HG03442 (cell line): ENCODE data around the gene NLGN2.

Experiments
- ATAC-seq: cut with Tn5 transposase; IDR thresholded peaks from one replicate; pipeline ENCODE4 v1.9.1; 2021; ENCODE audit warnings: mild to moderate bottlenecking, moderate library complexity; ENCODE audit not compliant: unreplicated experiment

Gene NLGN2

DNA sequence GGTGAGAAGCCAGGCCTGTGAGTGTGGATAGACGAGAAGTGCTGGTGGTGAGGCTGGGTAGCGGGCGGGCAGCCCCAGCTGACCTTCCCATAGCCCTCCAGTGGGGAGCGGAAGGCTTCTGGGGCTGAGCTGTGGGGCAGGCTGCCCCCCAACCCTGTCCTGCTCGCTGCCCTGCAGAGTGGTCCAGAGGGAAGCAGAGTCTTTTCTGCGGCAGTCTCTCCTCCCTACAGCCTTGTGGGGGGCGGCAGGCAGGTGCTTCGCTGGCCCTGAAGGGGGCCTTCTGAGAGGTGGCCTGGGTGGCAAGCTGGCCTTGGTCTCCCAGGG, 3.7 kb downstream of the NLGN2 start:
- ATAC-seq = no peak

DNA sequence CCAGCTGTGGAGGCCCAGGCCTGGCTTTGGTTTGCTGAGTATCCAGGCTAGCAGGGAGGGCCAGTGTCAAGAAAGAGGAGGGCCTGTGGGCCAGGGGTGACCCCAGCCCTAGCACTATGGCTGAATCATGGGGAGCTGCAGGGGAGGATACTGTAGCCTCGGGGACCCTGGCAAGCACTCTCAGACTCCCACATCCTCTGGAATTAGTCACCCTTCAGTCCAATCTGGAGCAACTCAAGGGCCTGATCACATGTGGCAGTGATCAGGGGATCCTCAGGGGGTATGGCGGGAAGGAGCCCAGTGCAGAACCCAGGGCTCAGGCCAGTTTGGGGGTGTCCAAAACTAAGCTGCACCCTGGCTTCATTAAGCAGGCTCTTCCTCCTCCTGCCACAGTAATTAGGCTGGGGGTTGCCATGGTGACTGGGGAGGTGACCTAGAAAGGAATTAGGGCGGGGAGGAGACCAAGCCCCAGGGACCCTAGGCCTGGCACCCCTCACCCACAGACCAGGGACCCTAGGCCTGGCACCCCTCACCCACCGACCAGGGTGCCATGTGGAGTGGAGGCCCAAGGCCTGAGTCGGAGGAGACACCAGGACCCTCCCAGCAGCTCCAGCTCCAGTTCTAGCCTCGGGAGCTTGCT, 5.8 kb downstream of the NLGN2 start:
- ATAC-seq = no peak

DNA sequence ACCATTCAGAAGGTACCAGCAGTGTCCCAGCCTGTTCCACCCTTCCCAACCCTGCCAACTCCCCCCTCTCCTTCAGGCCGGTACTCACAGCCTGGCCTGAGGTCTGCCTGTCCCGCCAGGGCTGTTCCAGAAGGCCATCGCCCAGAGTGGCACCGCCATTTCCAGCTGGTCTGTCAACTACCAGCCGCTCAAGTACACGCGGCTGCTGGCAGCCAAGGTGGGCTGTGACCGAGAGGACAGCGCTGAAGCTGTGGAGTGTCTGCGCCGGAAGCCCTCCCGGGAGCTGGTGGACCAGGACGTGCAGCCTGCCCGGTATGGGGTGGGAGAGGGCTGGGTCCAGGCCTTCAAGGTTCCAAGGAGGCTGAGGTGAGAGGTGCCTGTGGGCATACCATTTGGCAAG, 7.2 kb downstream of the NLGN2 start:
- ATAC-seq = no peak

DNA sequence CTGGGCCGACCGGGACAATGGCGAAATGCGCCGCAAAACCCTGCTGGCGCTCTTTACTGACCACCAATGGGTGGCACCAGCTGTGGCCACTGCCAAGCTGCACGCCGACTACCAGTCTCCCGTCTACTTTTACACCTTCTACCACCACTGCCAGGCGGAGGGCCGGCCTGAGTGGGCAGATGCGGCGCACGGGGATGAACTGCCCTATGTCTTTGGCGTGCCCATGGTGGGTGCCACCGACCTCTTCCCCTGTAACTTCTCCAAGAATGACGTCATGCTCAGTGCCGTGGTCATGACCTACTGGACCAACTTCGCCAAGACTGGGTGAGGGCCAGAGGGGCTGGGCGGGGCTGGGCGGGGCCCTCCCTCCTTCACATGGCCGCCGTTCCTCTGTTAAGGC, 8.1 kb downstream of the NLGN2 start:
- no peak for ATAC-seq

DNA sequence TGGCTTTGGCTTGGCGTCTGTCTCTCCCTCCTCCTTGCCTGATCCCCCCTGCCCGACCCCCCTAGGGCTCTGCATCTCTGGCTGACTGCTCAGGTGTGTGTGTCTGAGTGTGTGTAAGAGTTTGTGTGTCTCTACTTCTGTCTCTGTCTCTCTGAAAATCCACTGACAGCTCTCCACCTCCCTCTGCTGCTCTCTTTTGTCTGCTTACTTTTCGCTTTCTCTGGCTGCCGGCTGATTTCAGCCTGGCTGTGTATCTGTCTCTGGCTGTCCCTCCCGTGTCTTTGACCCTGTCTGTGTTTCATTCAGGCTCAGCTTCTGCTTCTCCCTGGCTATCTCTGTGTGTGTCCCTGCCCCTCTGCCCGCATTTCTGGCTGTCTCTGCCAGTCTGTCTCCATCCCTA, 8.7 kb downstream of the NLGN2 start:
- ATAC-seq = no peak

DNA sequence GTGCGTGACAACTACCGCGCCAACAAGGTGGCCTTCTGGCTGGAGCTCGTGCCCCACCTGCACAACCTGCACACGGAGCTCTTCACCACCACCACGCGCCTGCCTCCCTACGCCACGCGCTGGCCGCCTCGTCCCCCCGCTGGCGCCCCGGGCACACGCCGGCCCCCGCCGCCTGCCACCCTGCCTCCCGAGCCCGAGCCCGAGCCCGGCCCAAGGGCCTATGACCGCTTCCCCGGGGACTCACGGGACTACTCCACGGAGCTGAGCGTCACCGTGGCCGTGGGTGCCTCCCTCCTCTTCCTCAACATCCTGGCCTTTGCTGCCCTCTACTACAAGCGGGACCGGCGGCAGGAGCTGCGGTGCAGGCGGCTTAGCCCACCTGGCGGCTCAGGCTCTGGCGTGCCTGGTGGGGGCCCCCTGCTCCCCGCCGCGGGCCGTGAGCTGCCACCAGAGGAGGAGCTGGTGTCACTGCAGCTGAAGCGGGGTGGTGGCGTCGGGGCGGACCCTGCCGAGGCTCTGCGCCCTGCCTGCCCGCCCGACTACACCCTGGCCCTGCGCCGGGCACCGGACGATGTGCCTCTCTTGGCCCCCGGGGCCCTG, 9.5 kb downstream of the NLGN2 start:
- no peak for ATAC-seq

DNA sequence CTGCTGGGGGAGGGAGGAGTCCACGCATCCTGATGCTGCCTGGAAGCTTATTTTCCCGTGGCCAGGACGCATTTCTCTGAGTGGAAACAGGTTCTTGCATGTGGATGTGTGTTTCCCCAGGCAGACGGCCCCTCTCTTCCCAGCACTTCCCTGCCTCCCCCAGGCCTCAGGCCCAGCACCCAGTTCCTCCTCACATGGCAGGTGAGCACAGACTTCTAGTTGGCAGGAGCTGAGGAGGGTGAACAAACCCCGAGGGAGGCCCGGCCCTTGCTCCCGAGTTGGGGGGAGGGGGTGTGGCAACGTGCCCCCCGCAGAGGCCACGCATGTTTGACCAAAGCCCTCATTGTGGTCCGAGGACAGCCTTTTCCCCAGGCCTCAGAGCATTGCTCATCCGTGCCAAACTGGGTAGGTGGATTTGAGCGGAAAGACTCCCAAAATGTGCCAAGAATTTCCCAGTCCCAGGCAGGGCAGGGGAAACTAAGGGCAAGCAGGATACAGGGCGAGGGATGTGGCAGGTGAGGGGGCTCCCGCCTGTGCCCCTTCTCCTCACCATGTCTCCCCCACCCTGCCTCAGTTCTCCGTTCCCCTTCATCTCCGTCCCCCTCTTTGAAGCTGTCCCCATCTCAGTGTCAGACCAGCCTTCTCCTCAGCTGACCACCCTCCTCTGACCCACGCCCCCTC, 11.0 kb downstream of the NLGN2 start:
- no peak for ATAC-seq

DNA sequence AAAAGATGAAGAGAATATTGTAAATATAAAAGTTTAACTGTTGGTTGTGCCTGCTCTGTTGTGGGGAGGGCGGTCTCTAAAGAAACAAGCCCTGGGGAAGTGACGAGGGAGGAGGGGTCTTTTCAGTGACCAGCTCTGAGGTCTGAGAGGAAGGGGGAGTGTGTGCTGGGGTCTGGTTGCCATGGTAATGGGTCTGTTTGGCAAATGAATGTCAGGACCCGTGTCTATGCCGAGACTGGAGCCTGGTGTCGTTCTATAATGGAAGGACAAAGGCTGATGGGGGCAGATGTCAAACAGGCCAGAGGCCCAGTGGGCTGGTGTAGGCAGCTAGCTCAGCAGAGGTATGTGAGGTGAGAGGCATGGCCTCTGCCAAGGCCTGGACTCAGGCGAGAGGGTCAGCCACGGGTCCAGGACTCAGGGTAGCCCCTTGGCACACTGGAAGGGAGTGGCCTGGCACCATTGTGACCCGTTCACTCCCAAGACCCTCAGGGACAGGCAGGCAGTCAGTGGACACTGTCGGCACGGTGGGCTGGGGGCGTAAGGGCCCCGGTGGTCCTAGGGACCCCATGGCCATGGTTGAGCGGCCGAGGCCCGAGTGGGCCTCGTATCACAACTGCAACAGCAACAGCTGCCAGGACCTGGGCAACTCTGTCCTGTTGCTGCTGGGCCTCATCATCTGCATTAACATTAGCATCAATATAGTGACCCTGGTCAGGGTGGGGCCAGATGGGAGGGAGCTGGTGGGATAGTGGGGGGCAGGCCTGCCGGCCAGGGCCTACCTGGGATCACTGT, 12.4 kb downstream of the NLGN2 start, which contains the start of gene SPEM1:
Gene SPEM1 (plus strand): TSS at position 506 of the 792 bp plus-strand sequence. CDS start 61 bp downstream, at position 567.
- ATAC-seq = no peak

DNA sequence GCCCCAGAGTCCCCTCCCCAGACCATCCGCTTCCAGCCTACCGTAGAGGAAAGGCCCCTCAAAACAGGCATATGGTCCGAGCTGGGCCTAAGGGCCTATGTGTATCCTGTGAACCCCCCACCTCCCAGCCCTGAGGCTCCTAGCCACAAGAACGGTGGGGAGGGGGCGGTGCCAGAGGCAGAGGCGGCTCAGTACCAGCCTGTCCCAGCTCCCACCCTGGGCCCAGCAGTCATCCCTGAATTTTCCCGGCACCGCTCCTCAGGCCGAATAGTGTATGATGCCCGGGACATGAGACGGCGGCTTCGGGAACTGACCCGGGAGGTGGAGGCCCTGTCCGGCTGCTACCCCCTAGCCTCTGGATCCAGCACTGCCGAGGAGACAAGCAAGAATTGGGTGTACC, 13.5 kb downstream of the NLGN2 start:
- ATAC-seq = no peak

DNA sequence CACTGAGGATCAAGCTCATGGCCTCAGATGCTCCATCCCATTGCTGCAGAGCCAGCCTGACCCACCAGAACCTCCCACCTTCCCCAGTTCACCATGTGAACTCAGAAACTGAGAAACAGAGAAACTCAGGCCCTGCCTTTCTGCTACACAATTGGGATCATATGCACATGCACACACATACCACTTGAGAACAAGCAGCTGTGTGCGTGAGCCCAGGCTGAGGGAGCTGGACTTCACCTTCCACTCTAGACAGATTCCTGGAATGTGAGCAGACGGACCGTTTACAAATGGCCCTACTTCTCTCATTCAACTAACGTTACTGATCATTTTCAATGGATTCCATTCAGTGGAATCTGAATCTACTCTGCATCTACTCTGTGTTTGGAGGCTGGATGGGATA, 16.0 kb downstream of the NLGN2 start:
- ATAC-seq = no peak

DNA sequence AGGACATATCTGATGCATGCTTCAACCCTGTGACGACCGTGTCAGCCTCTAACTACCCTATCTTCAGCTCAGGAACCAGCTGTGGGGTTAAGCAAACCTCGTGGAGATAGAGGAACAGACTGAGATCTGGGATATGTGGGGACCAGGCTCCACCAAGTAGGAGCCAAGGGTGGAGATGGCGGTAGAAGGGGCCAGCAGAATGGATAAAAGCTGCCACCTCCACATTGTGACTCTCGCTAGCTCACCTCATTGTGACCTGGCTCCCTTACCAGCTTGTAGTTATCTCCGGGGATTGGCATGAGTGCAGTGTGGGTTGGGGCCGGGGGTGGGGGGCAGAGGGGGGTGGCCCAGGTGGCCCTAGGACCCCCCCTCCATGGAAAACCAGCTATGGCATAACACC, 17.7 kb downstream of the NLGN2 start, which contains the start of gene SPEM2:
Gene SPEM2 (plus strand): TSS at position 301 of the 400 bp plus-strand sequence. CDS start 73 bp downstream, at position 374.
- ATAC-seq = no peak

DNA sequence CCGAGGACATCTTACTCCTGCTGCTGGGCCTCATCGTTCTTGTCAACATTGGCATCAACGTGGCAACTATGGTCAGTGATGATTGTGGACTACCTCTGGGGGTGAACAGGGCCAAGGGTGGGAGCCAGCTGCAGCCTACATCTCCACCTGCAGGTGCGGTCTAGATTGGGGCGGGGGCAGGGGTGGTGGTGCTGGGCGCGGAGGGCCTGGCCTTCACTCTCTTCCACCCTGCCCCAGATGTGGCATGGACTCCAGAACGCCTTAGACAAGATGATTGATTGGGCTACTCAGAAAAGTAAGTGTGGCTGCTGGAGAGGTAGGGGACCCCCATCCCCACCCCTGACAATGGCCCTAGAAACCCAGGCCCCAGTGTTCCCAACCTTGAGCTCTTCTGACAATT, 18.1 kb downstream of the NLGN2 start:
- ATAC-seq = no peak

DNA sequence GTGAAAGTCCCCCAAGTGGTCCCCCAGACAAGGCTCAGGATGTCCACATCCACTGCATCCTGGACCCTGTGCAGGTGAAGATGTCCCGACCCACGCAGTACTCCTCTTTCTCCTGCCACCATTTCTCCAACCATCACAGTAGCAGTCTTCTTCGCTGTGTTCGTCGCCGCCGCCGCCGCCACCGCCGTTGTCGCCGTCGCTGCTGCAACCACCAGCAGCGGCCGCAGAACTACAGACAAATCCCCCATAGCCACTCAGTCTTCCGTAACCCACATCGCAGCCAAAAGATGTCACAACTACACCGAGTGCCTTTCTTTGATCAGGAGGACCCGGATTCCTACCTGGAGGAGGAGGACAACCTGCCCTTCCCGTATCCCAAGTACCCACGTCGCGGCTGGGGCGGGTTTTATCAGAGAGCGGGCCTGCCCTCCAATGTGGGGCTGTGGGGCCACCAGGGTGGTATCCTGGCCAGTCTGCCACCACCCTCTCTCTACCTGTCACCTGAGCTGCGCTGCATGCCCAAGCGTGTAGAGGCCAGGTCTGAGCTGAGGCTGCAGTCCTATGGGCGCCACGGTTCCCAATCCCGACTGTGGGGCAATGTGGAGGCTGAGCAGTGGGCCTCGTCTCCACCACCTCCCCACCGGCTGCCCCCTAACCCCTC, 18.7 kb downstream of the NLGN2 start:
- ATAC-seq = no peak

DNA sequence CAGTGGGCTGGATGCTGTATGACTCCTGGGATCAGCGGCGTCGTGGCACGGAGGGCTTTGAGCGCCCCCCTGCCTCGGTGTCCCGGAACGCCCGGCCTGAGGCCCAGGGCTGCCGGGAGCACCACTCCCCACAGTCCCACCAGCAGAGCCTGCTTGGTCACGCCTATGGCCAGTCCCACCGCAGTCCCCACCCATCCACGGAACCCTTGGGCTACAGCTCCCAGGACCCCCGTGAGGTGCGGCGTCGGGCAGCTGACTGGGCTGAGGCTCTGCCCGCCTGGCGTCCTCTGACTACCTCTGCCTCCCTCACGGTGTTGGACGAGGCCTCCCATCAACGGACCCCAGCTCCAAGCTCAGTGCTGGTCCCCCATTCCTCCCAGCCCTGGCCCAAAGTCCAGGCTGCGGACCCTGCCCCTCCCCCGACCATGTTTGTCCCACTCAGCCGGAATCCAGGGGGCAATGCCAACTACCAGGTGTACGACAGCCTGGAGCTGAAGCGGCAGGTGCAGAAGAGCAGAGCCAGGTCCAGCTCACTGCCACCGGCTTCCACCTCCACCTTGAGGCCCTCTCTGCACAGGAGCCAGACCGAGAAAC, 19.3 kb downstream of the NLGN2 start:
- ATAC-seq = no peak

DNA sequence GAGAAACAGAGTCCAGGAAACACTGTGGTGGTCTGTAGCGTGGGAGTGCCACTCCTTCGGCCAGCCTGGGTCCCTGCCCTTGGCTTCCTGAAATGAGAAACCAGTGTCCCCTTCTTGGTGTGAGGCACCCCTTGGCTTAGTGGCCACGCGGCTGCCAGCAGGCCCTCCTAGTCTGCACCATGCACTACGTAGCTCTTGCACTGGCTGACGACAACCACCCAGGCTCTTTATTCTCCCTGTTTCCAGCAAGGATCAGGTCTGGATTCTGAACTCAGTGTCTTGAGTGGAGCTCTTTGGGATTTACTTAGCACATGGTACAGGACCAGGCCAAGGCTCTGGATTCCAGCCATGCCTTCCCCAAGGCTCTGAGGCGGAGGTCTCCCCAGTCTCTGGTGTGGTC, 19.9 kb downstream of the NLGN2 start:
- no peak for ATAC-seq

DNA sequence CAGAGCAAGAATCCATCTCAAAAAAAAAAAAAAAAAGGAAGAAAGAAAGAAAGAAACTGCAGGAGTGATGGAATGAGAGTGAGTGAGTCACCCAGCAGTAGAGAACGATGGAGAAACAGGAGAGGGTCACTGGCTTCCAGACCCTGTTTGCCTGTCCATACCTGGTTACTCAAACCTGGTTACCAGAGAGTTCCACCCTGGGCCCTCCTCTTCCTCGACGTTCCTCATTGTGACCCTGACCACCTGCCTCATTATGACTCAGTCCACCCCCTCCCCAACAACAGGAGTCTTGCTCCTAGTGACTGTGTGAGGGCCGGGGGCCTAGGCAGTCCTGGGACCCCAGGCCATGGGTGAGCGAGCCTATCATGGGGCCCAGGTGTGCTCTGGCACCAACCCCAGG, 20.9 kb downstream of the NLGN2 start, which contains the start of gene SPEM3:
Gene SPEM3 (plus strand): TSS at position 301 of the 400 bp plus-strand sequence. CDS start 46 bp downstream, at position 347.
- no peak for ATAC-seq

DNA sequence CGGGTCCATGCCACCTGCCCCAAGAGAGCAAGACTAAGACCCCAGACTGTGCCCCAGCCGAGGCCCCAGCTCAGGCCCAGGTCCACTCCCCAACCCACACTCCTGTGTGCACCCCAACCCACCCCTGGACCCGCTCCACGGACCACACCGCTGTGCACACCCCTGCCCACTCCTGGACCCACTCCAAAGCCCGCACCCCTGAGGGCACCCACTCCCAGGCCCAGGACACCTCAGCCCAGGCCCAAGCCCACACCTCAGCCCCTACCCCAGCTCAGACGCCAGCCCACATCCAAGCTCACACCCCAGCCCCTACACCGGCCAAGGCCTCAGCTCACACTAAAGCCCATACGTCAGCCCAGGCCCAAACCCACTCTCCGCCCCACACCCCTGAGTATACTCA, 22.1 kb downstream of the NLGN2 start:
- ATAC-seq = no peak

DNA sequence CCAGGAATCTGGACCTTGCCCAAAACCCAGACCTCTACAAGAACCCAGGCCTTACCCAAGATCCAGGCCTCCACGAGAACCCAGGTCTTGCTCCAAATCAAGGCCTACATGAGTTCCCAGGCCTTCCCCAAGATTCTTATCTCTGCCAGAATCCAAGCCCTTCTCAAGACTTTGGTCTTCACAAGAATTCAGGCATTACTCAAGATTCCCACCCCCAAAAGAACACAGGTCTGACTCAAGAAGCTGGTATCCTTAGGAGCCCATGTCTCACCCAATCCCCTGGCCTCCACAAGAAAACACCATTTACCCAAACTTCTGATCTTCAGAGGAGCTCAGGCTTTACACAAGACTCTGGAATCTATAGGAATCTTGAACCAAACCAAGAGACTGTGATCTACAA, 23.6 kb downstream of the NLGN2 start:
- no peak for ATAC-seq

DNA sequence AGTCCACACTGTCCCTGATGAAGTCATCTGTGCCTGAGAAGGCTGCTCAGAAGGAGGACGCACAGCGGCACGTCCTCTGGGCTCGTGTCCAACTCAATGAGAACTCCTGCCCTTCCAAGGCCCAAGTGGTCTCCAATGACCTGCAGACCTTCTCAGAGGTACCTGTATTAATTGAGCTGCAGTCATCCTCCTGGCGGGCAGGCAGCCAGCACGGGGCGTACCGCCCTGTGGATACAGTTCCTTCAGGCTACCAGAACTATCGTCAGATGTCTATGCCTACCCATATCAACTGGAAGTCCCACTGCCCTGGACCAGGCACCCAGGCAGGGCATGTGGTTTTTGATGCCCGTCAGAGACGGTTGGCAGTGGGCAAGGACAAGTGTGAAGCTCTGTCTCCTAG, 24.7 kb downstream of the NLGN2 start:
- ATAC-seq = no peak

DNA sequence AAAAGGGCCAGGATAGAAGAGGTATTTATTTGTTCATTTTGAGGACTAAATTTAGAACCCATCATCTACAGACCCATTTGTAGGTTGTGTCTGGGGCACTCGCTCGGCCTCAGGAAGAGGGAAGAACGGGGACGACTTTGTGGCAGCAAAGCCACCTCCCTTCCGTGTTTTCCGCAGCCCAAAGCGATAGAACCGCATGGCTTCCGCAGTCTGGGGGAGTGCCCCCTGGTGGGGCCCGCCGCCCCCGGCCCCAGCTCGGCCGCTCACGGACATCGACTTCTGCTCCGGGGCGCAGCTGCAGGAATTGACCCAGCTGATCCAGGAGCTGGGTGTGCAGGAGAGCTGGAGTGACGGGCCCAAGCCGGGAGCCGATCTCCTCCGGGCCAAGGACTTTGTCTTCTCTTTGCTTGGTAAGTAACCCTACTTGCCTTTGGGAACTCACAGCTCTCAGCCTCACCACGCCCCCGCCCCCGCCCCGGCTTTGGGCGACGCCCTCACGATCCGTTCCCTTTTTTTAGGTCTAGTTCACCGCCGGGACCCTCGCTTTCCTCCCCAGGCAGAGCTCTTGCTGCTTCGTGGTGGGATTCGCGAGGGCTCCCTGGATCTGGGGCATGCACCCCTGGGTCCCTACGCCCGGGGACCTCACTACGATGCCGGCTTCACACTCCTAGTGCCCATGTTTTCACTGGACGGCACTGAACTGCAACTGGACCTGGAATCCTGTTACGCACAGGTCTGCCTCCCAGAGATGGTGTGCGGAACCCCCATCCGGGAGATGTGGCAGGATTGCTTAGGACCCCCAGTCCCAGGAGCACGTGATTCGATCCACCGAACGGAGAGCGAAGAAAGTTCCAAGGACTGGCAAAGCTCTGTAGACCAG, 28.3 kb downstream of the NLGN2 start:
- ATAC-seq = no peak
